ENCODE results near the gene MORN1.
"Not testable (repeated sequence)": the region's sequence is repeated elsewhere in the genome, so short reads cannot be mapped to it uniquely, and the experiment has no call there.

The MORN1 gene

DNA sequence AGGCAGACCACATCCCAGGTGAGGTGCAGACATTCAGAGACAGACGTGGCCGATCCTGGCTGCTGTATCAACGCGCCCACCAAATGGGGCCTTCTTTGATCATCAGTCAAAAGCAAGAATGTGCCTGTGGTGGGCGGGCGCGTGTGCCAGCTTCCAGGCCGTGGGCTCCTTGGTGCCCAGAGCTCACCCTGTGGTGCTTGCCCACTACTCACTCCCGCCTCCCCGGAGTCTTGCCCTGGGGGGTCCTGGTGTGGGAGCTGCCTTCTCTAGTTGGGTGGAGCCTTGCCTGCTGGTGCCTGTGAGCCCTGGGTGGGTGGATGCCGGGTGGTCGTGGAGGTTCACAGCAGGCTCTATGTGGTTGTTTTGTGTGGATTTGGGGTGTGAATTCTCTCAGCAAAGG is 92.7 kb downstream of the MORN1 start:
- no peak overlapping the region for H3K4me3 ChIP-seq (ENCODE audit: low read length)
- no peaks in the 10 kb centered on the region for H3K27me3 ChIP-seq (ENCODE audit: control insufficient read depth, insufficient read depth, low read length)
- peaks cover 5% of the 10 kb centered on the region for H3K36me3 ChIP-seq (ENCODE audit: control insufficient read depth, low read depth, low read length)
- no peaks in the 10 kb centered on the region for H3K9me3 ChIP-seq (ENCODE audit: control insufficient read depth, low read depth, low read length)
- no peak overlapping the region for H3K27ac ChIP-seq (ENCODE audit: low read length)
- H3K4me1 ChIP-seq (ENCODE audit: control insufficient read depth, low read depth, low read length) = no peaks in the 10 kb centered on the region
- no peak overlapping the region for H3K9ac ChIP-seq (ENCODE audit: low read length)

DNA sequence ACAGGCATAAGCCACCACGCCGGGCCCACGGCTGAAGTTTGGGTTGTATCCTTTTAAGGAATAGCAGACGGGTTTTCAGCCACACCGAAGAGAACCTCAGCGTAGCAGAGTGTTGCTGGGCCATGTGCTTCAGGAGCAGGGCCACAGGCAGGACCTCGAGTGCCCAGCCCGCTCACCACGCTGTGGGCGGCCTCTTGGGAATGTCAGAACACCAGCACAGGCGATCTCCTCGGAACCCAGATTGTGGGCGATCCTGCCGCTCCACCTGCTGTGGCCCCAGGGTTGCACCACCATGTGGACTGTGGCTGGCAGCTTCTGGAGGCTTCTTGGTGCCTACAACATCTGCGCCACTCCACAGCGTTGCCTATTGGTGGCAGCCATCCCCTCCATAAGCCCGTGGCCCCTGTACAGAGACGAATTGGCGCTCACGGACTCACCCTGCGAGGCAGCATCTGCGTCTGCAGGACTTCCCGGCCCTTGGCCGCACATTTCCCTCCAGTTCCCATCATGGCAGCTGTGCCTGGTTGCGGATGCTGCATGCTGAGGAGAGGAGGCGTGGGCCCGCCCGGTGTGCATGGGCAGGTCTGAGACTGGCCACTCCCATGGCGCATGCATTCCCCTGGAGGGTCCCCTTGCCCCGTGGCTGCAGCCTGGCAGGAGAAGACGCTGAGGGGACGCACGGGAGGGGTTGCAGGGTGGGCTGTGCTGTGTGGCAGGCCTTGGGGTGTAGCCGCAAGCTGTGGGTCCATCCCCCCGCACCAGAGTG is 93.9 kb downstream of the MORN1 start:
- Histone ChIP-seq H3K4me3 (ENCODE audit: low read length) (no peak overlapping the region), H3K27ac (ENCODE audit: low read length) (no peak overlapping the region), H3K4me1 (ENCODE audit: control insufficient read depth, low read depth, low read length) (no peaks in the 10 kb centered on the region), H3K9me3 (ENCODE audit: control insufficient read depth, low read depth, low read length) (no peaks in the 10 kb centered on the region), H3K9ac (ENCODE audit: low read length) (no peak overlapping the region), H3K27me3 (ENCODE audit: control insufficient read depth, insufficient read depth, low read length) (no peaks in the 10 kb centered on the region), H3K36me3 (ENCODE audit: control insufficient read depth, low read depth, low read length) (no peaks in the 10 kb centered on the region)

- H3K27me3 ChIP-seq (ENCODE audit: control insufficient read depth, insufficient read depth, low read length) = no peaks in the 10 kb centered on the region
- H3K27ac ChIP-seq (ENCODE audit: low read length) = no peak overlapping the region
- H3K9ac ChIP-seq (ENCODE audit: low read length) = no peak overlapping the region
These were observed 94.7 kb downstream of the MORN1 start for GRCh38 chr1:2296614-2297013.

DNA sequence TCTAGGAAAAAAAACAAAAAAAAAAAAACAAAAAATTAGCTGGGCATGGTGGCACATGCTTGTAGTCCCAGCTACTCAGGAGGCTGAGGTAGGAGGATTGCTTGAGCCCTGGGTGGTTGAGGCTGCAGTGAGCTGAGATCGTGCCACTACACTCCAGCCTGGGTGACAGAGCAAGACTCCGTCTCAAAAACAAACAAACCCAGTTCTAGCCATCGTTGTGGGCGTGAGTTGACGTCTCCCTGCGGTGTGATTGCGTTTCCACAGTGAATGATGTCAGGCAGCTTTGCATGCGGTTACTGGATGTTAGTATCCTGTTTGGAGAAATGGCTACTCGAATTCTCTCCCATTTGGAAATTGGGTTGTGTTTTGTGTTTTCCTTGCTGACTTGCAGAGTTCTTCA is 95.1 kb downstream of the MORN1 start:
- not testable (repeated sequence) for H3K9ac ChIP-seq (ENCODE audit: low read length); H3K27ac ChIP-seq (ENCODE audit: low read length); H3K4me1 ChIP-seq (ENCODE audit: control insufficient read depth, low read depth, low read length); H3K27me3 ChIP-seq (ENCODE audit: control insufficient read depth, insufficient read depth, low read length); H3K36me3 ChIP-seq (ENCODE audit: control insufficient read depth, low read depth, low read length); H3K4me3 ChIP-seq (ENCODE audit: low read length); H3K9me3 ChIP-seq (ENCODE audit: control insufficient read depth, low read depth, low read length)

More at GRCh38 chr1:2296614-2297013, 94.7 kb downstream of the MORN1 start:
- Histone ChIP-seq H3K9me3 (ENCODE audit: control insufficient read depth, low read depth, low read length) (no peaks in the 10 kb centered on the region), H3K36me3 (ENCODE audit: control insufficient read depth, low read depth, low read length) (no peaks in the 10 kb centered on the region), H3K4me1 (ENCODE audit: control insufficient read depth, low read depth, low read length) (no peaks in the 10 kb centered on the region), H3K4me3 (ENCODE audit: low read length) (no peak overlapping the region)

DNA sequence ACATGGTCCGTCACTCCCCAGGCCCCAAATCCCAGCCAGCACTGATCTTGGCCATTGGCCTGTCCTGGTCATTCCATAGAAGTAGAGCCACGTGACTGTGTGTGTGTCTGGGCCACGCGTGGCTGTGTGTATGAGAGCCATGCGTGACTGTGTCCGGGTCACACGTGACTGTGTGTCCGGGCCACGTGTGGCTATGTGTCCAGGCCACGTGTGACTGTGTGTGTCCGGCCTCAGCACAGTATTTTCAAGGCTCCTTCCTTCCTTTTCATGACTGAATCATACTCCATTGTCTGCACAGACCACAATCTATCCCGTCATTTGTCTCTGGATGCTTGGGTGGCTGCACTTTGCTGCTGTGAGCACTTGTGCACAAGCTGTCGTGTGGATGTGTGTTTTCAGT is 95.8 kb downstream of the MORN1 start:
- H3K4me3 ChIP-seq (ENCODE audit: low read length) = no peak overlapping the region
- no peaks in the 10 kb centered on the region for H3K36me3 ChIP-seq (ENCODE audit: control insufficient read depth, low read depth, low read length)
- H3K9ac ChIP-seq (ENCODE audit: low read length) = no peak overlapping the region
- H3K27me3 ChIP-seq (ENCODE audit: control insufficient read depth, insufficient read depth, low read length) = no peaks in the 10 kb centered on the region
- H3K4me1 ChIP-seq (ENCODE audit: control insufficient read depth, low read depth, low read length) = no peaks in the 10 kb centered on the region
- no peak overlapping the region for H3K27ac ChIP-seq (ENCODE audit: low read length)
- H3K9me3 ChIP-seq (ENCODE audit: control insufficient read depth, low read depth, low read length) = no peaks in the 10 kb centered on the region

- no peaks in the 10 kb centered on the region for H3K36me3 ChIP-seq (ENCODE audit: control insufficient read depth, low read depth, low read length)
- H3K9me3 ChIP-seq (ENCODE audit: control insufficient read depth, low read depth, low read length) = no peaks in the 10 kb centered on the region
- H3K4me3 ChIP-seq (ENCODE audit: low read length) = no peak overlapping the region
- H3K27ac ChIP-seq (ENCODE audit: low read length) = no peak overlapping the region
- no peaks in the 10 kb centered on the region for H3K27me3 ChIP-seq (ENCODE audit: control insufficient read depth, insufficient read depth, low read length)
- no peak overlapping the region for H3K9ac ChIP-seq (ENCODE audit: low read length)
- H3K4me1 ChIP-seq (ENCODE audit: control insufficient read depth, low read depth, low read length) = no peaks in the 10 kb centered on the region
These were observed 96.7 kb downstream of the MORN1 start for GRCh38 chr1:2294725-2295078.

- Histone ChIP-seq H3K4me3 (ENCODE audit: low read length) (no peak overlapping the region), H3K27me3 (ENCODE audit: control insufficient read depth, insufficient read depth, low read length) (no peaks in the 10 kb centered on the region), H3K4me1 (ENCODE audit: control insufficient read depth, low read depth, low read length) (no peaks in the 10 kb centered on the region), H3K9ac (ENCODE audit: low read length) (no peak overlapping the region), H3K36me3 (ENCODE audit: control insufficient read depth, low read depth, low read length) (no peaks in the 10 kb centered on the region), H3K9me3 (ENCODE audit: control insufficient read depth, low read depth, low read length) (no peaks in the 10 kb centered on the region), H3K27ac (ENCODE audit: low read length) (no peak overlapping the region)
These were observed 97.2 kb downstream of the MORN1 start for GRCh38 chr1:2294033-2294724.

GRCh38 chr1:2292725-2293450 is 98.5 kb downstream of the MORN1 start:
- no peak overlapping the region for H3K4me3 ChIP-seq (ENCODE audit: low read length)
- H3K4me1 ChIP-seq (ENCODE audit: control insufficient read depth, low read depth, low read length) = peaks cover 5% of the 10 kb centered on the region
- H3K9ac ChIP-seq (ENCODE audit: low read length) = no peak overlapping the region
- no peaks in the 10 kb centered on the region for H3K27me3 ChIP-seq (ENCODE audit: control insufficient read depth, insufficient read depth, low read length)
- H3K36me3 ChIP-seq (ENCODE audit: control insufficient read depth, low read depth, low read length) = no peaks in the 10 kb centered on the region
- no peaks in the 10 kb centered on the region for H3K9me3 ChIP-seq (ENCODE audit: control insufficient read depth, low read depth, low read length)
- H3K27ac ChIP-seq (ENCODE audit: low read length) = no peak overlapping the region

- Histone ChIP-seq H3K4me3 (ENCODE audit: low read length) (no peak overlapping the region), H3K9ac (ENCODE audit: low read length) (no peak overlapping the region), H3K4me1 (ENCODE audit: control insufficient read depth, low read depth, low read length) (peaks cover 5% of the 10 kb centered on the region), H3K27me3 (ENCODE audit: control insufficient read depth, insufficient read depth, low read length) (no peaks in the 10 kb centered on the region), H3K27ac (ENCODE audit: low read length) (no peak overlapping the region), H3K36me3 (ENCODE audit: control insufficient read depth, low read depth, low read length) (no peaks in the 10 kb centered on the region), H3K9me3 (ENCODE audit: control insufficient read depth, low read depth, low read length) (no peaks in the 10 kb centered on the region)
These were observed 99.8 kb downstream of the MORN1 start for GRCh38 chr1:2291577-2291976.

DNA sequence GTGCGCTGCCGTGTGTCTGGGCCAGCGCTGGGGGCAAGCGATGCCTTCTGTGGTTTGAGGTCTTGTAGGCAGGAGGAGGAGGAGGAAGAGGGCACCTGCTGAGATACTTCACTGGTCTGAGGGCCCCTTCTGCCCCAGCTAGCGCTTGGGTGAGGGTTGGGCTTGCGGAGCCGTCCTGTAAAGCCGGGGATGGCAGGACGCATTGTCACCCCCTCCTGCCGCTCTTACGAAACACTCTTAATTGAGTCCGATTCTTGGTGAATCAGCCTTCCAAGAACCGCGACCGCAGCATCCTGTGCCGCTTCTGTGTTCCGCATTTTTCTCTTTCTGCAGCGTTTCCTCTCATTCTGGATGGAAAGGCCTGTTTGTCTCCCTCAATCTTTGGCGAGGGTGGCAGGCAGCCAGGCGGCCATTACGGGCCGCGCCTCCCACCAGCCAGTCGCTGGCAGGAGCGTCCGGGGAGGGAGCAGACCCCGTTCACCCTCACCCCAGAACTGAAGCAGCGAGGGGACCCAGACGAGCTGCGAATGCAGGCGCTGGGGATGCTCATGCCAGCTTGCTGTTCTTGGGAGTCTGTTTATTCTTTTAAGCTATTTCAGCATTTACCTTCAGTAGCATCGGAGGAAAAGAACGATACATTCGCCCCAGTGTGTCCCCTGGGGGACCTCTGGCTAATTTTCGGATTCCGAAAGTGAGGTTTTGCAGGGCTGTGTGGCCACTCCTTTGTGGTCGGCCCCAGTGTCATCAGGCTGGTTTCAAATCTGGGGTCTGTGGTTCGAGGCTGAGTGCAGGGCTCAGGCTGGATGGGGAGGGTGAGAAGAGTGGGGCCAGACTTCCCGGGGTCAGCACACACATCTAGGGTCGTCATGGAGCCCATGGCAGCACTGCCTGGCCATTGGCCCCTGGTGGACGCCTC is 100.5 kb downstream of the MORN1 start:
- Histone ChIP-seq H3K27ac (ENCODE audit: low read length) (no peak overlapping the region), H3K9ac (ENCODE audit: low read length) (no peak overlapping the region)

GRCh38 chr1:2290171-2290578 is 101.2 kb downstream of the MORN1 start:
- no peak overlapping the region for H3K4me3 ChIP-seq (ENCODE audit: low read length)
- H3K36me3 ChIP-seq (ENCODE audit: control insufficient read depth, low read depth, low read length) = no peaks in the 10 kb centered on the region
- peaks cover 5% of the 10 kb centered on the region for H3K4me1 ChIP-seq (ENCODE audit: control insufficient read depth, low read depth, low read length)
- no peaks in the 10 kb centered on the region for H3K9me3 ChIP-seq (ENCODE audit: control insufficient read depth, low read depth, low read length)
- no peaks in the 10 kb centered on the region for H3K27me3 ChIP-seq (ENCODE audit: control insufficient read depth, insufficient read depth, low read length)
- no peak overlapping the region for H3K9ac ChIP-seq (ENCODE audit: low read length)
- no peak overlapping the region for H3K27ac ChIP-seq (ENCODE audit: low read length)

More for the DNA sequence above, 100.5 kb downstream of the MORN1 start:
- Histone ChIP-seq H3K27me3 (ENCODE audit: control insufficient read depth, insufficient read depth, low read length) (no peaks in the 10 kb centered on the region), H3K36me3 (ENCODE audit: control insufficient read depth, low read depth, low read length) (no peaks in the 10 kb centered on the region), H3K4me1 (ENCODE audit: control insufficient read depth, low read depth, low read length) (peaks cover 5% of the 10 kb centered on the region), H3K9me3 (ENCODE audit: control insufficient read depth, low read depth, low read length) (no peaks in the 10 kb centered on the region), H3K4me3 (ENCODE audit: low read length) (no peak overlapping the region)
